ENCODE data around the gene TYMS.
"Not testable (repeated sequence)": the region's sequence is repeated elsewhere in the genome, so short reads cannot be mapped to it uniquely, and the experiment has no call there.

TYMS gene

GRCh38 chr18:678482-679182 is 21.2 kb downstream of the TYMS start:
- TF ChIP-seq, protein P1, sequence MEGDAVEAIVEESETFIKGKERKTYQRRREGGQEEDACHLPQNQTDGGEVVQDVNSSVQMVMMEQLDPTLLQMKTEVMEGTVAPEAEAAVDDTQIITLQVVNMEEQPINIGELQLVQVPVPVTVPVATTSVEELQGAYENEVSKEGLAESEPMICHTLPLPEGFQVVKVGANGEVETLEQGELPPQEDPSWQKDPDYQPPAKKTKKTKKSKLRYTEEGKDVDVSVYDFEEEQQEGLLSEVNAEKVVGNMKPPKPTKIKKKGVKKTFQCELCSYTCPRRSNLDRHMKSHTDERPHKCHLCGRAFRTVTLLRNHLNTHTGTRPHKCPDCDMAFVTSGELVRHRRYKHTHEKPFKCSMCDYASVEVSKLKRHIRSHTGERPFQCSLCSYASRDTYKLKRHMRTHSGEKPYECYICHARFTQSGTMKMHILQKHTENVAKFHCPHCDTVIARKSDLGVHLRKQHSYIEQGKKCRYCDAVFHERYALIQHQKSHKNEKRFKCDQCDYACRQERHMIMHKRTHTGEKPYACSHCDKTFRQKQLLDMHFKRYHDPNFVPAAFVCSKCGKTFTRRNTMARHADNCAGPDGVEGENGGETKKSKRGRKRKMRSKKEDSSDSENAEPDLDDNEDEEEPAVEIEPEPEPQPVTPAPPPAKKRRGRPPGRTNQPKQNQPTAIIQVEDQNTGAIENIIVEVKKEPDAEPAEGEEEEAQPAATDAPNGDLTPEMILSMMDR (conservative IDR thresholded peaks at IDR 0.05; ENCODE audit: low read depth, low read length) = no peak
- H3K36me3 ChIP-seq (ENCODE audit: insufficient read depth) = no peaks in the 10 kb centered on the region
- no peak overlapping the region for H3K4me3 ChIP-seq (IDR thresholded peaks at IDR 0.05; ENCODE audit: insufficient read depth, low read depth, low read length)
- no peak overlapping the region for H3K9ac ChIP-seq
- H3K4me2 ChIP-seq = no peak overlapping the region
- H3K27me3 ChIP-seq (ENCODE audit: insufficient read depth, low read depth) = no peaks in the 10 kb centered on the region
- peaks cover 19% of the 10 kb centered on the region for H3K4me1 ChIP-seq (ENCODE audit: low read depth, poor library complexity, severe bottlenecking)
- H2AFZ ChIP-seq (ENCODE audit: low read depth) = no peak overlapping the region
- no peak overlapping the region for H3K27ac ChIP-seq
- no peaks in the 10 kb centered on the region for H3K79me2 ChIP-seq (ENCODE audit: insufficient read depth, low read depth)
- no peaks in the 10 kb centered on the region for H4K20me1 ChIP-seq (ENCODE audit: insufficient read depth)

- H3K4me1 ChIP-seq (ENCODE audit: low read depth, poor library complexity, severe bottlenecking) = peaks cover 19% of the 10 kb centered on the region
- H3K36me3 ChIP-seq (ENCODE audit: insufficient read depth) = no peaks in the 10 kb centered on the region
Measured at GRCh38 chr18:679516-679915, 22.1 kb downstream of the TYMS start.

DNA sequence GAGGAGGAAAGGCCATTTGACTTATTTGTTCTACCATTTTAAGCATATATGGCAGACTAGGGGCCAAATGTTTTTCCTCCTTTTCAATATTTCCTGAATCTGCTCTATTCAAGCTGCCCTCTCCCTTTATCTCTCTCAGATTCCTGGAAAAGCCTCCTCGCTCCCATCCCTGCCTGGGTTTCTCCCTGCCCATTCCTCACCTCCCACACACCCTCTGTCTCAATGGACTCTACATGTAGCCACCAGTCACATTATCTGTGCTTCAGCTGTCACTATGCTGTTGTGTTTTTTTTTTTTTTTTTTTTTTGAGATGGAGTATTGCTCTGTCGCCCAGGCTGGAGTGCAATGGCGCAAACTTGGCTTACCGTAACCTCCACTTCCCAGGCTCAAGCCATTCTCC is 22.9 kb downstream of the TYMS start:
- Histone ChIP-seq H3K27me3 (ENCODE audit: insufficient read depth, low read depth) (no peaks in the 10 kb centered on the region), H3K36me3 (ENCODE audit: insufficient read depth) (no peaks in the 10 kb centered on the region), H3K4me1 (ENCODE audit: low read depth, poor library complexity, severe bottlenecking) (peaks cover 19% of the 10 kb centered on the region), H3K9ac (no peak overlapping the region), H4K20me1 (ENCODE audit: insufficient read depth) (no peaks in the 10 kb centered on the region), H2AFZ (ENCODE audit: low read depth) (no peak overlapping the region), H3K79me2 (ENCODE audit: insufficient read depth, low read depth) (no peaks in the 10 kb centered on the region), H3K27ac (no peak overlapping the region), H3K4me2 (no peak overlapping the region), H3K4me3 (IDR thresholded peaks at IDR 0.05; ENCODE audit: insufficient read depth, low read depth, low read length) (no peak overlapping the region)
- TF ChIP-seq, protein P1 (conservative IDR thresholded peaks at IDR 0.05; ENCODE audit: low read depth, low read length) = no peak

More at GRCh38 chr18:679516-679915, 22.1 kb downstream of the TYMS start:
- Histone ChIP-seq H4K20me1 (ENCODE audit: insufficient read depth) (no peaks in the 10 kb centered on the region), H3K79me2 (ENCODE audit: insufficient read depth, low read depth) (no peaks in the 10 kb centered on the region), H3K4me2 (no peak overlapping the region), H2AFZ (ENCODE audit: low read depth) (no peak overlapping the region), H3K9ac (no peak overlapping the region), H3K27me3 (ENCODE audit: insufficient read depth, low read depth) (no peaks in the 10 kb centered on the region), H3K4me3 (IDR thresholded peaks at IDR 0.05; ENCODE audit: insufficient read depth, low read depth, low read length) (no peak overlapping the region), H3K27ac (no peak overlapping the region)
- TF ChIP-seq, protein P1 (conservative IDR thresholded peaks at IDR 0.05; ENCODE audit: low read depth, low read length) = no peak

DNA sequence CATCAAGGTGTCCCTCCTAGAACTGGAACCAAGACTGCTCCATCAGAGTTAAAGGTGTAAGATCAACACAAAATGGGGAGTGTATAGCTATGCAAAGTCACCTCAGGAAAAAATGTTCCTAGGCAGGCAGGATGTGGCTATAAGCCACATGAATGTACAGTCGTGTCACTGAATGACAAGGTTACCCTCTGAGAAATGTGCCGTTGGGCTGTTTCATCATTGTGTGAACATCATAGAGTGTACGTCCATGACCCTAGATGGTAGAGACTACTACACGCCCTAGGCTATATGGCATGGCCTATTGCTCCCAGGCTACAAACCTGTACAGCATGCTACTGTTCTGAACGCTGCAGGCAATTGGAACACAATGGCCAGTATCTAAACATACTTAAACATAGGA is 24.5 kb downstream of the TYMS start:
- no peaks in the 10 kb centered on the region for H3K27me3 ChIP-seq (ENCODE audit: insufficient read depth, low read depth)
- H3K36me3 ChIP-seq (ENCODE audit: insufficient read depth) = no peaks in the 10 kb centered on the region
- H3K4me3 ChIP-seq (IDR thresholded peaks at IDR 0.05; ENCODE audit: insufficient read depth, low read depth, low read length) = no peak overlapping the region
- H4K20me1 ChIP-seq (ENCODE audit: insufficient read depth) = no peaks in the 10 kb centered on the region
- no peak overlapping the region for H2AFZ ChIP-seq (ENCODE audit: low read depth)
- H3K9ac ChIP-seq = no peak overlapping the region
- no peak overlapping the region for H3K4me2 ChIP-seq
- TF ChIP-seq, protein P1 (conservative IDR thresholded peaks at IDR 0.05; ENCODE audit: low read depth, low read length) = no peak
- peaks cover 13% of the 10 kb centered on the region for H3K4me1 ChIP-seq (ENCODE audit: low read depth, poor library complexity, severe bottlenecking)
- H3K27ac ChIP-seq = no peak overlapping the region
- no peaks in the 10 kb centered on the region for H3K79me2 ChIP-seq (ENCODE audit: insufficient read depth, low read depth)

DNA sequence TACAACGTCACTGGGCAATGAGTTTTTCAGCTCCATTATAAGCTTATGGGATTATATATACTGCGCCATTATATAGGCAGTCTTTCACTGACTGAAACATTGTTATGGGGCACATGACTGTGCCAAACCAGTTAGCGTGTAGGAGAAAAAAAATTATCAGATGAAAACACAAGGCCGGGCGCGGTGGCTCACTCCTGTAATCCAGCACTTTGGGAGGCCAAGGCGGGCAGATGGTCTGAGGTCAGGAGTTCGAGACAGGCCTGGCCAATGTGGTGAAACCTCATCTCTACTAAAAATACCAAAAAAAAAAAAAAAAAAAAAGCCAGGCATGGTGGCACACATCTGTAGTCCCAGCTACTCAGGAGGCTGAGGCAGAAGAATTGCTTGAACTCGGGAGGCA is 25.0 kb downstream of the TYMS start:
- not testable (repeated sequence) for H3K79me2 ChIP-seq (ENCODE audit: insufficient read depth, low read depth); H3K4me1 ChIP-seq (ENCODE audit: low read depth, poor library complexity, severe bottlenecking); H4K20me1 ChIP-seq (ENCODE audit: insufficient read depth); H3K9ac ChIP-seq; H3K27ac ChIP-seq; H3K36me3 ChIP-seq (ENCODE audit: insufficient read depth); H2AFZ ChIP-seq (ENCODE audit: low read depth); H3K4me3 ChIP-seq (IDR thresholded peaks at IDR 0.05; ENCODE audit: insufficient read depth, low read depth, low read length); H3K27me3 ChIP-seq (ENCODE audit: insufficient read depth, low read depth); H3K4me2 ChIP-seq
